Esophagus muscularis mucosa (tissue), 3 donors: ENCODE data around the gene PDSS1.
"Not testable (repeated sequence)": the region's sequence is repeated elsewhere in the genome, so short reads cannot be mapped to it uniquely, and the experiment has no call there.

Experiments used
- POLR2AphosphoS5 ChIP-seq, 2 donors: sonication (generic); formaldehyde crosslinking; IDR thresholded peaks; one replicate each; pipeline ENCODE4 v1.6.1; 2017; ENCODE audit warnings: antibody characterized with exemption in 2 of 2
- TF ChIP-seq, protein P1 (sequence below), 3 experiments: fragments of 200-600 bp in 2 of 3; fragments of 450-650 bp in 1 of 3; sonication (generic) in 2 of 3; IDR thresholded peaks; one replicate each; pipeline ENCODE4 v1.5.1; 2017 to 2019; ENCODE audit warnings: antibody characterized with exemption in 3 of 3, mild to moderate bottlenecking in 2 of 3, moderate library complexity in 1 of 3

GRCh38 chr10:26681971-26682370 is 15.5 kb upstream of the PDSS1 start:
- TF ChIP-seq, protein P1, sequence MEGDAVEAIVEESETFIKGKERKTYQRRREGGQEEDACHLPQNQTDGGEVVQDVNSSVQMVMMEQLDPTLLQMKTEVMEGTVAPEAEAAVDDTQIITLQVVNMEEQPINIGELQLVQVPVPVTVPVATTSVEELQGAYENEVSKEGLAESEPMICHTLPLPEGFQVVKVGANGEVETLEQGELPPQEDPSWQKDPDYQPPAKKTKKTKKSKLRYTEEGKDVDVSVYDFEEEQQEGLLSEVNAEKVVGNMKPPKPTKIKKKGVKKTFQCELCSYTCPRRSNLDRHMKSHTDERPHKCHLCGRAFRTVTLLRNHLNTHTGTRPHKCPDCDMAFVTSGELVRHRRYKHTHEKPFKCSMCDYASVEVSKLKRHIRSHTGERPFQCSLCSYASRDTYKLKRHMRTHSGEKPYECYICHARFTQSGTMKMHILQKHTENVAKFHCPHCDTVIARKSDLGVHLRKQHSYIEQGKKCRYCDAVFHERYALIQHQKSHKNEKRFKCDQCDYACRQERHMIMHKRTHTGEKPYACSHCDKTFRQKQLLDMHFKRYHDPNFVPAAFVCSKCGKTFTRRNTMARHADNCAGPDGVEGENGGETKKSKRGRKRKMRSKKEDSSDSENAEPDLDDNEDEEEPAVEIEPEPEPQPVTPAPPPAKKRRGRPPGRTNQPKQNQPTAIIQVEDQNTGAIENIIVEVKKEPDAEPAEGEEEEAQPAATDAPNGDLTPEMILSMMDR (IDR thresholded peaks at IDR 0.05) = not testable (repeated sequence)
- not testable (repeated sequence) for TF ChIP-seq POLR2AphosphoS5 (IDR thresholded peaks at IDR 0.05)
